HL-60 (cell line): ENCODE measurements around the gene EXOC6B.

Experiments used
- DNase-seq, 2 experiments: peaks; one replicate each; pipeline ENCODE4 v3.0.0-alpha.2; 2010 to 2020; ENCODE audit warnings: low read depth in 1 of 2, low spot score in 1 of 2
- H3K27ac ChIP-seq: fragments of 250-450 bp; sonication (Bioruptor Pico); replicated peaks from 2 replicates; pipeline ENCODE4 v1.5.1; 2020; ENCODE audit warnings: mild to moderate bottlenecking, moderate library complexity
- H3K27me3 ChIP-seq: fragments of 250-450 bp; sonication (Bioruptor Pico); 2 replicates; pipeline ENCODE4 v1.5.1; 2021; ENCODE audit warnings: mild to moderate bottlenecking, moderate library complexity; ENCODE audit not compliant: insufficient read depth, poor library complexity, severe bottlenecking
- H3K4me3 ChIP-seq: replicated peaks from 2 replicates; pipeline ENCODE4 v1.5.1; 2011; ENCODE audit warnings: mild to moderate bottlenecking, control low read depth, low read length; ENCODE audit not compliant: insufficient read depth
- CTCF ChIP-seq: IDR thresholded peaks from one replicate; pipeline ENCODE4 v1.5.1; 2011; ENCODE audit warnings: low read length, control low read depth, inconsistent platforms; ENCODE audit not compliant: insufficient read depth
- GABPA ChIP-seq: IDR thresholded peaks from 2 replicates; pipeline ENCODE4 v1.6.1; 2012; ENCODE audit warnings: low read depth
- POLR2AphosphoS5 ChIP-seq: IDR thresholded peaks from 2 replicates; pipeline ENCODE4 v1.6.1; 2012; ENCODE audit warnings: low read depth
- REST ChIP-seq: IDR thresholded peaks from 2 replicates; pipeline ENCODE4 v1.6.1; 2012; ENCODE audit warnings: low read depth; ENCODE audit not compliant: insufficient replicate concordance
- SPI1 ChIP-seq: IDR thresholded peaks from 2 replicates; pipeline ENCODE4 v1.6.1; 2012; ENCODE audit warnings: low read depth, mild to moderate bottlenecking, borderline replicate concordance

Gene EXOC6B

GRCh38 chr2:72512376-72512775 is 313.5 kb downstream of the EXOC6B start:
- Histone ChIP-seq H3K27me3 (no peaks in the 10 kb centered on the region), H3K27ac (no peak overlapping the region), H3K4me3 (no peak overlapping the region)
- no peak for DNase-seq
- TF ChIP-seq POLR2AphosphoS5 = no peak
- TF ChIP-seq GABPA = no peak
- no peak for TF ChIP-seq SPI1
- no peak for TF ChIP-seq CTCF

- TF ChIP-seq REST (no peak), GABPA (no peak), SPI1 (no peak), POLR2AphosphoS5 (no peak), CTCF (no peak)
- no peaks in the 10 kb centered on the region for H3K27me3 ChIP-seq
- H3K4me3 ChIP-seq = no peak overlapping the region
- H3K27ac ChIP-seq = no peak overlapping the region
- no peak for DNase-seq
Measured at GRCh38 chr2:72511906-72512305, 313.9 kb downstream of the EXOC6B start.

GRCh38 chr2:72497763-72498162 is 328.1 kb downstream of the EXOC6B start:
- Histone ChIP-seq H3K4me3 (no peak overlapping the region), H3K27me3 (no peaks in the 10 kb centered on the region), H3K27ac (no peak overlapping the region)
- TF ChIP-seq GABPA (no peak), REST (no peak), CTCF (no peak)
- DNase-seq = no peak

- no peak for DNase-seq
- H3K27ac ChIP-seq = no peak overlapping the region
- no peak for TF ChIP-seq GABPA
- TF ChIP-seq CTCF = no peak
- TF ChIP-seq REST = no peak
- TF ChIP-seq POLR2AphosphoS5 = no peak
- TF ChIP-seq SPI1 = no peak
- no peaks in the 10 kb centered on the region for H3K27me3 ChIP-seq
- H3K4me3 ChIP-seq = no peak overlapping the region
Measured at GRCh38 chr2:72496479-72496878, 329.4 kb downstream of the EXOC6B start.
